ENCODE data around the gene TMEM233.
A peak's percentile ranks its signal among the peaks of the same experiment; 100 is the strongest.

Gene TMEM233

GRCh38 chr12:119659289-119659897 is 65.8 kb downstream of the TMEM233 start:
- peak; percentile 18 for DNase-seq (ENCODE audit: low read depth)

- DNase-seq (ENCODE audit: low read depth), result no peak
Measured at GRCh38 chr12:119660076-119660475, 66.5 kb downstream of the TMEM233 start.

DNA sequence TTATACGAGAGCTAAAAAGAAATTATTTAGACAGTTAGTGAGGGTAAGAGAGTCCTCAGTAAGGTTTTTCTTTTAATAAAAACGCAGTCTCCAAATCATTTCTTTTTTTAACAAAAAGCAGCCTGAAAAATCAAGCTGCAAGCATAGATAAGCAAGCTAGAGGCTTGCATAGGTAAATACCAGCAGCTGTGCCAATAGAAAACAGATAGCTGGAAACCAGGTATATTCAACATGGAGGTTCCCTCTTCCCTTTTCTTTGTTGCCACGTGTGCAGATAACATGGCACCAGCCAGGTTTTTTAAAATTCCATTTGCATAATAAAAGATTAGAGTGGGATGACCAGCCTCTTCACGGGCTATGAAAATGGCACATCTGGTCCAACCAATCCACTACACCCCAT is 68.3 kb downstream of the TMEM233 start:
- no peak for DNase-seq (ENCODE audit: low read depth)

DNA sequence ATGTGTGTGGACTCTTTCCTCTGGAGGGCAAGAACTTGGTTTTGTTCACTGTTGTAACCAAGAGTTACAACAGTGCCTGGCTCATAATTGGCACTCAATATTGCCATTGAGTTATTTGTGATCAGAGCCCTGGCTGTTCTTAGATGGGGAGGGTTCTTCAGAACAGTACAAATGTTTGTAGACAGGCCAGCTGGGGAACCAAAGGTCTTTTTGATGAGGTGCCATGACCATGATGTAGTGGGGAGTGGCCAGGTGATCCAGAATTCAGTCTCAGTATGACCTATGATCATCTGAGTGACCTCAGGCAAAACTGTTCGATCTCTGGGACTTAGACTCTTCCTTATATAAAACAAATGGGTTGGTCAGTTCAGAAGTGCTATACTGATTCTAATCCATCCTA is 71.1 kb downstream of the TMEM233 start:
- DNase-seq (ENCODE audit: low read depth), result no peak

DNA sequence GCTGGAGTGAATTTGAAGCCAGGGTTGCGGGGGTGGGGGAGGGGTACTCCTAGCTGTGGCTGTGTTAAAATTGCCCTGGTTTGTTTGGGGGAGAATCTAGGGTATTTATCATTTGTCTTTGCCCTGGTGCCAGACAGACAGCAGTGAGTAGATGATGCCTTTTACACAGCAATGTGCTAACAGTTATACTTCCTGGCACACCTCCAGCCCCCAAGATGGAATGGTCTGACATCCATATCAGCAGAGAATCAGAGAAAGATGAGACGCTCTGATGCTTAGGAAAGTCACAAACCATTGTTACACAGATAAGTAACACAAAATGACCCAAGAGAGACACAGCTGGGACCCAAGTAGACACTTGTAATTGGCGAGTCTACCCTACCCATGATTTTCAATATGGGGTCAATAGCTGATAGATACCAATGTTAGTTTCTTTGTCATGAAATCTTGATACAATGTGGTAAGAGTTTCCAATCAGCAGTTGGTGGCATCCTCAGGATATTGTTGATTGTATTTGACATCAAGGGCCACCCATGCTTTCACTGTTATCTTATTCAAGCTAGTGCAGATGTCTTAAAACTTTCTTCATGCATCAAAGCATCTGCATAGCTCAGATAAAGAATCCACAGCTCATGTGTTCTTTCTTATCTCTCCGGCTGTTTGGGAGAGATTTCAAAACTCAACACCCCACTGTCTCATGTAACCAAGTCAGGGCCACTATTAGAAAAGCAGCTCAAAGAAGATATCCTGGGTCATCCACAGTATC is 71.8 kb downstream of the TMEM233 start:
- DNase-seq (ENCODE audit: low read depth), result no peak

- DNase-seq (ENCODE audit: low read depth), result no peak
Measured at GRCh38 chr12:119666226-119666795, 72.7 kb downstream of the TMEM233 start.

DNA sequence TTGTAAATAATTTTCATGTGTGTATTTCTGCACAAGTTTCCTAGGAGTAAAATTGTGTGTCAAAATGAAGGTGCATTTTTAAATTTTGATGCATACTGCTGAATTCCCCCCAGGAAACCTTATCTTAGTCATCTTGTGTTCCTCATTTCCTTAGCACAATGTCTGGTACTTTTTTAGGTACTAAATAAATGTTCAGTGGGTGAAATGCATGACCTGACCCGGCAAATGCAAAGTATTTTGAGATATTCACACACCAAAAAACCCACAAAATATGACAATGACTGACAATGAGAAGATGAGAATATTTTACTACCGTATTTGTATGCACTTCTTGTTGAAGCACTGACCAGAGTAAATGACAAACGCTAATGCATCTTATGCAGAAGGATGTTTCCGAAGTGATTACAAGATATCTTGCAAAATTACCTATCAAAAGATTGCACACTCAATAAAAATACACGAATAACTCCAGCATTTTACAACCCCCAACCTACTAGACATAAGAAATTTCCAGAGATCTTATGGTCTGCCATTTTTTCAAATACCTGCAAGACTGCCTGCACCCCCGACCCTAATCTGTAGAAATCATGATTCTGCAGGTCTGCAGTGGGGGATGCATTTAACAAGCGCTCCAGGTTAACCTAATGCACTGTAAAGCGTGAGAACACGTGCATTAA is 73.5 kb downstream of the TMEM233 start:
- no peak for DNase-seq (ENCODE audit: low read depth)

- peak; percentile 95 for DNase-seq (ENCODE audit: low read depth)
Measured at GRCh38 chr12:119667577-119668323, 74.2 kb downstream of the TMEM233 start, which contains the start of gene PRKAB1. Gene PRKAB1 (plus strand): TSS chr12:119668133. CDS start chr12:119668245, 112 bp downstream.

GRCh38 chr12:119668324-119668841 is 74.8 kb downstream of the TMEM233 start:
- DNase-seq (ENCODE audit: low read depth), result no peak

DNA sequence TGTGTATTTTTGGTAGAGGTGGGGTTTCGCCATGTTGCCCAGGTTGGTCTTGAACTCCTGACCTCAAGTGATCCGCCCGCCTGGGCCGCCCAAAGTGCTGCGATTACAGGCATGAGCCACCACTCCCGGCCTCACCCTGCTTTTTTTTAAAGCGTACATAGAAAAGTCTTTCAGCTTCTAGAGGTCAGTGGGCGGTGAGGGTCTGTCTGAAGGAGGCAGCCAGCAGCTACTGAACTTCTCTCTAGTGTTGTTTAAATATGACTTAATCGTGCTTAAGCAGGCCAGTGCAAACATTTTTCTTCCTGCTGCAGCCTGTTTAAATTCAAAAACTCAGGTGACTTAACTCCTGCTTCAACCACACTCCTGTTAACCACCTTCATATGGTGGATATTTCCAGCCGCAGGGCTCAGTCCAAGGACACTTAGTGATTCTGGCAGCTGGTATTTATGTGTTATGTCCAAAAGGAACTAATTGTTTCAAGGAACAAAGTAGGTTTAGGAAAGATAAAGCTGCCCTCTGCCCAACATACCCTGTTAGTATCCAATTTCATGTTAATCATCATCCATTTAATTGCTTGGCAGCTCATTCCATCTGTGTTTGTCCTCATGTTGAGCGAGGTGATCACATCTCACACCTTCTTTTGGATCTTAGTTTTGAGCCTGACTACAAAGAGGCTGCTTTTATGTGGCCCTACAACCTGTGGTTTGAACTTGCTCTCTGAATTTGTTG is 76.3 kb downstream of the TMEM233 start:
- no peak for DNase-seq (ENCODE audit: low read depth)

DNA sequence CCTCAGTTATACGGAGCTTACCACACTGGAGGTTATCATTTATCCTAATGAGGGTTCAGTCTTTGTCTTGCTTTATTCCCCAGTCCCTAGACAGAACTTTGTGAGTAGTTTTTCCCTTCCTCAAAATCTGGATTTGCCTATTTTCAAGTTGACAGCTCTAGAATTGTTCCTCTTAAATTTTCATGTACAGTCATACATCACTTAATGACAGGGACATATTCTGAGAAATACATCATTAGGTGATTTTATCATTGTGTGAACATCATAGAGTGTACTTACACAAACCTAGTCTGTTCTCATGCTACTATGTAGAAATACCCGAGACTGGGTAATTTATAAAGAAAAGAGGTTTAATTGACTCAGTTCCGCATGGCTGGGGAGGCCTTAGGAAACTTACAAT is 77.5 kb downstream of the TMEM233 start:
- DNase-seq (ENCODE audit: low read depth), result no peak

DNA sequence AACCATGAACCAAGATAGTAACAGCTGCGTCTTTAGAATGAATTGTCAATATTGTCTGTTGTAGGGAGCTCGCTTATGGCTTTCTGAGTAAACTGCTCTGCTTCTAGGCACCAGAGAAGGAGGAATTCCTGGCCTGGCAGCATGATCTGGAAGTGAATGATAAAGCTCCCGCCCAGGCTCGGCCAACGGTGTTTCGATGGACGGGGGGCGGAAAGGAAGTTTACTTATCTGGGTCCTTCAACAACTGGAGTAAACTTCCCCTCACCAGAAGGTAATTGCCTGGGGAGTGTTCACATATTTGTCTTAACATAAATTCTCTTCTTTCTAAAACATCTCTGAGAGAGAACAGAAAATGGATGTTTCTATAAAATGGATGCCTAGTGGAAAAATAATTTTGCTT is 78.6 kb downstream of the TMEM233 start:
- no peak for DNase-seq (ENCODE audit: low read depth)

GRCh38 chr12:119673634-119674033 is 80.1 kb downstream of the TMEM233 start:
- no peak for DNase-seq (ENCODE audit: low read depth)

GRCh38 chr12:119674560-119674959 is 81.0 kb downstream of the TMEM233 start:
- DNase-seq (ENCODE audit: low read depth), result no peak

- no peak for DNase-seq (ENCODE audit: low read depth)
Measured at GRCh38 chr12:119676022-119676421, 82.4 kb downstream of the TMEM233 start.

GRCh38 chr12:119676573-119676972 is 83.0 kb downstream of the TMEM233 start:
- DNase-seq (ENCODE audit: low read depth), result no peak

GRCh38 chr12:119678459-119678858 is 84.9 kb downstream of the TMEM233 start:
- DNase-seq (ENCODE audit: low read depth), result no peak

GRCh38 chr12:119679081-119679480 is 85.5 kb downstream of the TMEM233 start:
- no peak for DNase-seq (ENCODE audit: low read depth)

DNA sequence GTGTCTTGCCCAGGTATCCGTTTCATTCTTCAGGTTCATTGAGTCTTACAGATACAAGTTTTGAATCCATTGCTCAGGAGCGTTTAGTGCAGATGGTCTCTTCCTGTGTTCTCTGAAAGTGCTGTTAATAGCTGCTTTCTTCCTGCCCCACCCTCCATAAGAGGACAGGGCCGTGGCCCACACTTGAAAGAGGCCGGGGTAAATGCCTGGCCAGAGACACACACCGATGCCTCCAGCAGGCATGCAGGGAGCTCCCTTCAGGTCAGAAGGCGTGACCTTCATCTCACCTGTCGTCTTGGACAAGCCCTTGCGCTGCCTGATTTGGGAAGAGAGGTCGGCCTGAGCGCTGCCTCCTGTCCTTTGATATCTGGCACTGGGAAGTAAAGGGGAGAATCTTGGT is 85.9 kb downstream of the TMEM233 start:
- DNase-seq (ENCODE audit: low read depth), result no peak

DNA sequence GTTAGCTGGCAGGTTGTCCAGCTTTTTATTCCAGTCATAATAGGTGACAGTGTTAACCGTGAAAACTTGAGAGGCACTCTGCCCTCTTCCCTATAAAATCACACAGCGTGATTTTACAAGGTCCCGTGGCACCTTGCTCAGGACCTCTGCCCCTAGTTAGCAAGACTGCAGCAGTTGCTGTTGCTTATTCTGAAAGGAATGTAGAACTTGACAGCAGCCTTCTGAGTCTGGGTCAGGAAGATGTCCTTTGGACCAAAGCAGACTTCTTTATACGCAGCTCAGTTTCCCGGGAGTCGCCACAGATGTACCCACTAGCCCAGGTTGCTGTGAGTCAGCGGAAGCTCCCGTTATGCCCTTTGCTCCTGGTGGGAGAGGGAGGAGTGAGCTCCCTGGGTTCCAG is 87.5 kb downstream of the TMEM233 start:
- no peak for DNase-seq (ENCODE audit: low read depth)
